ENCODE results near the gene MARK2.

MARK2 gene

GRCh38 chr11:63888170-63889086 is 49.5 kb downstream of the MARK2 start:
- peaks cover 85% of the 10 kb centered on the region for H3K79me2 ChIP-seq (ENCODE audit: control insufficient read depth, low read length)
- peaks cover 33% of the 10 kb centered on the region for H4K20me1 ChIP-seq (ENCODE audit: control insufficient read depth, insufficient read depth, low read depth, low read length)
- peaks cover 20% of the 10 kb centered on the region for H3K36me3 ChIP-seq (ENCODE audit: control insufficient read depth, low read length)
- no peaks in the 10 kb centered on the region for H3K27me3 ChIP-seq (ENCODE audit: control insufficient read depth, low read length)
- H3K4me2 ChIP-seq (ENCODE audit: low read length), result peak overlapping the region; percentile 88
- H3F3A ChIP-seq (ENCODE audit: control insufficient read depth, insufficient read depth), result peaks cover 9% of the 10 kb centered on the region
- no peaks in the 10 kb centered on the region for H3K9me3 ChIP-seq (ENCODE audit: control insufficient read depth, insufficient read depth, low read length)
- H3K4me1 ChIP-seq (ENCODE audit: control insufficient read depth, low read length), result peaks cover 29% of the 10 kb centered on the region
- H3K27ac ChIP-seq (ENCODE audit: low read depth, low read length), result peak overlapping the region; percentile 29
- TF ChIP-seq EZH2phosphoT487 (IDR thresholded peaks at IDR 0.05; ENCODE audit: borderline replicate concordance, low read length), result no peak
- TF ChIP-seq, protein P1, sequence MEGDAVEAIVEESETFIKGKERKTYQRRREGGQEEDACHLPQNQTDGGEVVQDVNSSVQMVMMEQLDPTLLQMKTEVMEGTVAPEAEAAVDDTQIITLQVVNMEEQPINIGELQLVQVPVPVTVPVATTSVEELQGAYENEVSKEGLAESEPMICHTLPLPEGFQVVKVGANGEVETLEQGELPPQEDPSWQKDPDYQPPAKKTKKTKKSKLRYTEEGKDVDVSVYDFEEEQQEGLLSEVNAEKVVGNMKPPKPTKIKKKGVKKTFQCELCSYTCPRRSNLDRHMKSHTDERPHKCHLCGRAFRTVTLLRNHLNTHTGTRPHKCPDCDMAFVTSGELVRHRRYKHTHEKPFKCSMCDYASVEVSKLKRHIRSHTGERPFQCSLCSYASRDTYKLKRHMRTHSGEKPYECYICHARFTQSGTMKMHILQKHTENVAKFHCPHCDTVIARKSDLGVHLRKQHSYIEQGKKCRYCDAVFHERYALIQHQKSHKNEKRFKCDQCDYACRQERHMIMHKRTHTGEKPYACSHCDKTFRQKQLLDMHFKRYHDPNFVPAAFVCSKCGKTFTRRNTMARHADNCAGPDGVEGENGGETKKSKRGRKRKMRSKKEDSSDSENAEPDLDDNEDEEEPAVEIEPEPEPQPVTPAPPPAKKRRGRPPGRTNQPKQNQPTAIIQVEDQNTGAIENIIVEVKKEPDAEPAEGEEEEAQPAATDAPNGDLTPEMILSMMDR (IDR thresholded peaks at IDR 0.05; ENCODE audit: low read depth, low read length, poor library complexity, severe bottlenecking), result no peak
- no peaks in the 10 kb centered on the region for H3K9me2 ChIP-seq (replicated peaks; ENCODE audit: control insufficient read depth, low read length)
- peak overlapping the region; percentile 63 for H3K4me3 ChIP-seq (ENCODE audit: low read length)

DNA sequence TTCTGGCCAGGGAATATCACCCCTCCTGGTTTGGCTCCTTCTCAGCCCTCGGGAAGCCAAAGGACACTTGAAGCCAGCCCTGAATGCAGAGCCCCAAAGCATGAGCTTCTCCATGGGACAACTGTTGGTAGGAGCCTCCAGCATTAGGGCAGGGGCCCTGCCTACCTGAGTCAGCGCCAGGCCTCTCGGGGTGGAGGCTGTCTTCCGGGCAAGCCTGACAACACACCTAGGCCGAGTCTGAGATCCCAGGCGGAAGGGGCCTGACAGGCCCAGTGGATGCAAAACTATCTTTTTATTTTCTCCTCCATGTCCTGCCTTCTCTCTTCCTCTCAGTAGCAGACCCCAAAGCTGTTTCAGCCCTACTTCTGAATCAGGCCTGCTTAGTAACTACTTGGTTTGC is 50.4 kb downstream of the MARK2 start:
- Histone ChIP-seq H3K27ac (ENCODE audit: low read depth, low read length) (no peak overlapping the region), H3K36me3 (ENCODE audit: control insufficient read depth, low read length) (peaks cover 20% of the 10 kb centered on the region), H3K79me2 (ENCODE audit: control insufficient read depth, low read length) (peaks cover 87% of the 10 kb centered on the region), H3K4me1 (ENCODE audit: control insufficient read depth, low read length) (peaks cover 29% of the 10 kb centered on the region), H3K4me2 (ENCODE audit: low read length) (no peak overlapping the region), H3K27me3 (ENCODE audit: control insufficient read depth, low read length) (no peaks in the 10 kb centered on the region), H3K4me3 (ENCODE audit: low read length) (no peak overlapping the region), H3F3A (ENCODE audit: control insufficient read depth, insufficient read depth) (peaks cover 9% of the 10 kb centered on the region), H3K9me2 (replicated peaks; ENCODE audit: control insufficient read depth, low read length) (no peaks in the 10 kb centered on the region), H4K20me1 (ENCODE audit: control insufficient read depth, insufficient read depth, low read depth, low read length) (peaks cover 33% of the 10 kb centered on the region), H3K9me3 (ENCODE audit: control insufficient read depth, insufficient read depth, low read length) (no peaks in the 10 kb centered on the region)
- TF ChIP-seq, protein P1 (IDR thresholded peaks at IDR 0.05; ENCODE audit: low read depth, low read length, poor library complexity, severe bottlenecking), result no peak
- no peak for TF ChIP-seq EZH2phosphoT487 (IDR thresholded peaks at IDR 0.05; ENCODE audit: borderline replicate concordance, low read length)

- Histone ChIP-seq H3K9me3 (ENCODE audit: control insufficient read depth, insufficient read depth, low read length) (no peaks in the 10 kb centered on the region), H3K27me3 (ENCODE audit: control insufficient read depth, low read length) (no peaks in the 10 kb centered on the region), H4K20me1 (ENCODE audit: control insufficient read depth, insufficient read depth, low read depth, low read length) (peaks cover 38% of the 10 kb centered on the region), H3K4me3 (ENCODE audit: low read length) (no peak overlapping the region), H3K9me2 (replicated peaks; ENCODE audit: control insufficient read depth, low read length) (no peaks in the 10 kb centered on the region), H3K36me3 (ENCODE audit: control insufficient read depth, low read length) (peaks cover 28% of the 10 kb centered on the region), H3K4me2 (ENCODE audit: low read length) (no peak overlapping the region), H3K27ac (ENCODE audit: low read depth, low read length) (no peak overlapping the region), H3F3A (ENCODE audit: control insufficient read depth, insufficient read depth) (peaks cover 9% of the 10 kb centered on the region), H3K4me1 (ENCODE audit: control insufficient read depth, low read length) (peaks cover 34% of the 10 kb centered on the region), H3K79me2 (ENCODE audit: control insufficient read depth, low read length) (peaks cover 80% of the 10 kb centered on the region)
- TF ChIP-seq, protein P1 (IDR thresholded peaks at IDR 0.05; ENCODE audit: low read depth, low read length, poor library complexity, severe bottlenecking), result no peak
- no peak for TF ChIP-seq EZH2phosphoT487 (IDR thresholded peaks at IDR 0.05; ENCODE audit: borderline replicate concordance, low read length)
These were observed 51.5 kb downstream of the MARK2 start for GRCh38 chr11:63890368-63890767.

Data from DOHH2 (cell line).